Activated CD4-positive, alpha-beta T cell treated with anti-CD3 and anti-CD28 coated beads, Interleukin-2, amount 50 U/mL, for 48 hours (primary cell): ENCODE data around the gene ATAD2B.

Experiments used
- DNase-seq, 2 experiments: peaks; one replicate each; pipeline ENCODE4 v3.0.0-alpha.2; 2020

Gene ATAD2B

GRCh38 chr2:23905155-23905554 is 21.8 kb downstream of the ATAD2B start:
- DNase-seq = no peak

DNA sequence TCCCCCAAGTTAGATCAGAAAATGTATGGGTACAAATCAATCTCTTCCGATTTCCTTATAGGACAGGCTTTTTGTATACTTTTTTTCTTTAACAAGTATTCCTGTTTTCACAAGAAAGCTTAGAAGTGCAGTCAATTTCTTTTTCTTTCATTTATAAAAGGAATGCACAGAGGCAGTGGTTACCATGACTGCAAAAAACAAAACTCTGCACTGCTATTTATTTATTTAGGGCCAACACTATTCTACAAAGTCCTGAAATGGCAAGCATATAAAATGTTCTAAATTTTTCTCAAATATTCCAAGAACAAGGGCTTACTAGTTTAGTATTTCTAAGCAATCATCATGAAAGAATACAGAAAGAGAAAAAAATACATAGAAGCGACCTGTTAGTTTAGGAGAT is 22.2 kb downstream of the ATAD2B start:
- DNase-seq = no peak

DNA sequence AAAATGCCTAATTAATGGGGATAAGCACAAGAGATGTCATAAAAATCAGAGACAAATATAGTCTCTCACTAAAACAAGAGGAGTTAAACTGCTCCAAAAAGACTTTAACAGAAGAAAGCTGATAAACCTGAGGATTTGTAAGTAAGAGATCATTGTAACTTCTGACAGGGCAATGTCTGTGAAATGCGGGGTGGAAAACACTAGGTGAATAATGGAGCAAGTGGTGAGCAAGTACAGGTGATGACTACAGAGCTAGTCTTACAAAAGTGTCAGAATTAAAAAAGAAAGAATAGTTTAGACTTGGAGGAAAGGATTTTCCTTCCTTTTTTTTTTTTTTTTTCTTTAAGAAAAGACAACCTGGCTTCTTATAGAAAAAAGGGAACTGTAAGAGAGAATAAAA is 22.7 kb downstream of the ATAD2B start:
- DNase-seq = no peak

GRCh38 chr2:23903034-23903433 is 23.9 kb downstream of the ATAD2B start:
- no peak for DNase-seq

DNA sequence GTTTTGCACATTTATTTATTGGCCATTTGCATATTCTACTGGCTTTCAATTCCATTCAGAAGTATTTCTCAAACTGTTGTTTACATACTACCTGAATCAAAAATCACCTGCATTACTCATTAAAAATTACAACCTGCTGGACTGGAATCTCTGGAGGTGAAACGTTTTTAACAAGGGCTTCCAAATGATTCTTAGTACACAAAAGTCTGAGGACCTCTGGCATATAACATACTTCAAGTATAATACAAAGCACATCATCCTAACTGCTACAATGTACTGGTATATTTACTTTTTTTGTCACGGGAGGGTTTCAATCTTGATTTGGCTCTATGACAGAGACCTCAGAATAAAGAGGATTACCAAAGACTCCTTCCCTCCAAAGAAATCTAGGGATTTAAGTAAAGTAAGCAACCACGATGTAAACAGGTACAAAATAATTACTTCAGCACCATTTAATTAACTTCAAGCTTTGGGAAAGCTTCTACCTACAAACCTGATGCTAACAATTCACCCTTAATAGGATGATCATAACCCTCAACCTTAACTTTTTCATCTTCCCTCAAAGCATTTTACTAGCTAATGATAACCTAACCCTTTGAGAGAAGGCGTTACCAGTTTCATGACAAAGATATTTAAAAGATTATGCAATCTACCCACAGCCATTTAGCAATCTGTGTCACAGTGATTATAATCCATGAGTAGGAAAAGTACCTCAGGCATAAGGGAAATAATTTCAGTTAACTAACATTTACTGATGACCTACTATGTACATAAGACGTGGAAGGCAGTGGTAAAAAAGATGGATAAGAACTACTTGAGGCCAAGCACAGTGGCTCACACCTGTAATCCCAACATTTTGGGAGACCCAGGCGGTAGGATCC is 24.7 kb downstream of the ATAD2B start:
- DNase-seq = no peak

DNA sequence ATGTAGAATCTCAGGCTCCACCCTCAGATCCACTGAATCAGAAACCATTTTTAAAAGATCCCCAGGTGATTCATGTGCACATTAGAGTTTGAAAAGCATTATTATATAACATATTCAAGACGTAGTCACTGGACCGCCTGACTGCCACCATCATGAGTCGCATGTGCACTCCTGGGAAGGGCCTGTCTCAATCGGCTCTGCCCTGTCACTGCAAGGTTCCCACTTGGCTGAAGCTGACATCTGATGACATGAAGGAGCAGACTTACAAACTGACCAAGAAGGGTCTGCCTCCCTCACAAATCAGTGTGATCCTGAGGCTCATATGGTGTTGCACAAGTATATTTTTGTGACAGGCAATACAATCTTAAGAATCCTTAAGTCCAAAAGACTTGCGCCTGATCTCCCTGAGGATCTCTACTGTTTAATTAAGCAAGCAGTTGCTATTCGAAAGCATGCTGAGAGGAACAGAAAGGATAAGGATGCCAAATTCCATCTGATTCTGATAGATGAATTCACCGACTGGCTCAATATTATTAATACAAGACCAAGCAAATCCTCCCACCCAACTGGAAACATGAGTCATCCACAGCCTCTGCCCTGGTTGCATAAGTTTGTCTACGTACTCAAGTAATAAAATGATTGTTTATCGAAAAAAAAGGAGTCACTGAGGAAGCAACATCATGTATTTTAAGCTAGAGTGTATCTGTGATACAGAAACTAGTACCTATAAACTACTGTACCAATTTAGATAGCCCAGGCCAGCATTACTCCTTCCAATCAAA is 26.2 kb downstream of the ATAD2B start:
- DNase-seq = no peak

DNA sequence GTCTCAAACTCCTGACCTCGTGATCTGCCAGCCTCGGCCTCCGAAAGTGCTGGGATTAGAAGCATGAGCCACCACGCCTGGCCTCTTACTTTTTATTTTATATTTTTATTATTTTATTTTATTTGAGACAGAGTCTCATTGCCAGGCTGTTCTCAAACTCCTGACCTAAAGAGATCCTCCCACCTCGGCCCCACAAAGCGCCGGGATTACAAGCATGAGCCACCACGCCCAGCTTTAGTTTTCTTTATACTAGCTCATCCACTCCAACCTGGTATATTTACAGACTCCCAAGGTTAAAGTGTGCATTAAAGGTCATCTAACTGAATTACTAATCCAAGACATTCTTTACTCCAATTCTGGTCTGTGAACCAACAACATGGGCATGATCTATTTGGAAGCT is 26.8 kb downstream of the ATAD2B start:
- no peak for DNase-seq

- DNase-seq = no peak
These were observed 55.7 kb downstream of the ATAD2B start for GRCh38 chr2:23871206-23871605.

GRCh38 chr2:23867449-23867848 is 59.5 kb downstream of the ATAD2B start:
- no peak for DNase-seq

GRCh38 chr2:23862716-23863426 is 64.1 kb downstream of the ATAD2B start:
- no peak for DNase-seq

- no peak for DNase-seq
These were observed 65.0 kb downstream of the ATAD2B start for GRCh38 chr2:23861952-23862351.

DNA sequence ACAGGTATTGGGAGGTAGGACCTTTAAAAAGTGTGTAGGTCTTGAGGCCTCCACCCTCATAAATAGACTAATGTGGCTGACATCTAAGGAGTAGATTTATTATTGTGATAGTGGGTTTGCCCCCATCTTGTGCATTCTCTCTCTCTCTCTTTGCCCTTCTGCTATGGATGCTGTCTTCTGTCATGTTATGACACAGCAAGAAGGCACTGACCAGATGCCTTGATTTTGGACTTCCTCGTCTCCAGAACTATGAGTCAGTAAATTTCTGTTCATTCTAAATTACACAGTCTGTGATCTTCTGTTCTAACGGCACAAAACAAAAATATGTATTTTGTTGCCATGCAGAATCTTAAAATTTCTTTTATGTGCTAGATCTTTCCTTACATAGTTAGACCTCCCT is 66.9 kb downstream of the ATAD2B start:
- no peak for DNase-seq

- DNase-seq = no peak
These were observed 67.7 kb downstream of the ATAD2B start for GRCh38 chr2:23859234-23859633.

DNA sequence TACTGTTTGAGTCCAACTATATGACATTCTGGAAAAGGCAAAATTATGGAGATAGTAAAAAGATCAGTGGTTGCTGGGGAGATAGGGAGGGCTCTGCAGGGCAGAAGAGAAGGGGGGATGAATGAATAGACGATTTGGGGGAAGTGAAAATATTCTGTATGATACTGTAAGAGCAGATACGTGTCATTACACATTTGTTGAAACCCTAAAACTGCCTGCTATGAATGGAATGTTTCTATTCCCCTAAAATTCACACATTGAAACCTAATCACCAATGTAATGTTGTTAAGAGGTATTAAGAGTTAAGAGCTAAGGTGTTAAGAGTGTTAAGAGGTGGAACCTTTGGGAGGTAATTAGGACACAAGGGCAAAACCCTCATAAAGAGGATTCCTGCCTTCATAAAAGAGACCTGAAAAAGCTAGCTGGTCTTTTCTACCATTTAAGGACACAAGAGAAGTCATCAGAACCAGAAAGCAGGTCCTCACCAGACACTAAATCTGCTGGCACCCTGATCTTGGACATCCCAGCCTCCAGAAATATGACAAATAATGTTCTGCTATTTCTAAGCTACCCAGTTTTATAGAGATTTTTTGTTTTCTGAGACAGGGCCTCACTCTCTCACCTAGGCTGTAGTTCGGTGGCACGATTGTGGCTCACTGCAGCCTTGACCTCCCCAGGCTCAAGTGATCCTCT is 76.2 kb downstream of the ATAD2B start:
- no peak for DNase-seq

DNA sequence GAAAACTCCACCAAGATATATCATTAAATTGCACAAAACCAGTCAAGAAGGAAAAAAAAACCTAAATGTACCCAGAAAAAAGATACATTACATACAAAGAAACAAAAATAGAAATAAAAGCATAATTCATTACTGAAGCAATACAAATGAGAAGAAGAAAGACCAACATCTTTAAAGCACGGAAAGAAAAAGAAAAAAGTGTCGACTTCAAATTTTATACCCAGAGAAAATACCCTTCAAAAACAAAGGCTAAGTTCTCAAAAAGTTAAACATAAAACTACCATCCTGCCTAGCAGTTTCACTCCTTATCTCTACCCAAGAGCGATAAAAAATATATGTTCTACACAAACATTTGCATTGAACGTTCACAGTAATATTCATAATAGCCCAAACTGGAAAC is 82.0 kb downstream of the ATAD2B start:
- DNase-seq = no peak

DNA sequence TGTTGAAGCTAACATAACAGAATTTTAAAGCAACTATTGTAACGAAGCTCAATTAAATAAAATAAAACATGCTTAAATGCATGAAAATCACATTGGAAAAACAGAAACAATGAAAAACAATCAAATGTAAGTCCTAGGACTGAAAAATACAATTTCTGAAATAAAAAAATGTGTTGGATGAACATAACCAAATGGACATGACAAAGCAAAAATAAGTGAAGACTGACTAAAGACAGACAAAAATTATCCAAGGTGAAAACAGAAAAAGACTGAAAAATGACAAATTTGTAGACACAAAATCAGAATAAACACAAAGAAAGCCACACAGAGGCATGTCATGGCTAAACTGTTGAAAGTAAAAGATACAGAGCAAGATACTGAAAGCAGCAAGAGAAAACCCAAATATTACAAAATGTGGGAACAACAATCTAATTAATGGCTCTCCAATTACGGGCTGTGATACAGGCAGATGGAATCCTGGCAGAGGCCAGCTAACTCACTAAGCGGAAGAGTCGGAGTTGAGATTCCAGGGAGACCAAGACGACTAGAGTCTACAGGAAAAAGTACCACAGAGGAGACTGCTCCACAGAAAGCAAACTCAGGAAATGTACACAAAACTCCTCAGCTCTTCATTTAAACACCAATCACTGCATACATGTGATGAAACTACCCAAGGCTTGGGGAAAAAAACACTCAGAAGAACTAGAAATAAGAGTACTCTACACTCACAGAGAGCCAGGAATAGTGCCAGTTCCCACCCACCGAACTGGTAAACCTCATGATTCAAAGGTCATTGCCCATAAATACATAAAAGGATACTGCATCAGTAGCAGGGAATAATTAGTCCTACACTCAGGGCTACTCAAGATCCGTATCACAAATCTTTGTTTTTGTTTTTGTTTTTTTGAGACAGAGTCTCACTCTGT is 83.6 kb downstream of the ATAD2B start:
- DNase-seq = no peak

- DNase-seq = no peak
These were observed 86.9 kb downstream of the ATAD2B start for GRCh38 chr2:23839919-23840578.

DNA sequence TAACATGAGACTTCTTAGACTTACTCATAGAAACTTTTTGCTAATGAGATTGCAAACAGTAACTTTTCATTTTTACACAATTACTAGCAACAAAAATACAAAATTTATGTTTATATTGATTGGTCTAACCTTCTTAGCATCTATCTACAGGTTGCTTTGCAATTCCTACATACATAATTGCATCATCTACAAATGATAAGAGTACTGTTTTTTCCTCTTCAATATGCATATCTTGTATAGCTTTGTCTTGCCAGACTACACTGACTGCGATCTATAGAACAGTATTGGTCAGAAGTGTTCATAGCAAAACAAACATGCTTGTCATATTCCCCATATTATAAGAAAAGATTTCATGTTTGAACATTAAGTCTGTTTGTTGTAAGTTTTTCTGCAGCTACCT is 87.9 kb downstream of the ATAD2B start:
- no peak for DNase-seq

DNA sequence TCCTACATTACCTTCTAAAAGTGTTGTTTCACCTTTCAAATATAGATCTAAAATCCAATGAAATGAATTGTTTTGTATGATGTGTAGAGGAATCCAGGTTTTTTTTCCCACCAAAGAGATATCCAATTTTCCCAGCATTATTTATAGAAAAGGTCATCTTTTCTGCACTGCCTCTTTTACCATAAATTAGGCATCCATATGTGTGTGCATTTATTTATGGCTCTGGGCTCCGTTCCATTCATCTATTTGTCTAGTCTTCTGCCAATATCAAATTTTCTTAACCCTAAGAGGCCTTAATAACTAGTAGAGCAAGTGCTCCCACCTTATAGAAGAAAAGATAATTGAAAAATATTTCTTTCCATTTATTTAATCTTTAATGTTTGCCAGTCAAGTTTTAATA is 88.3 kb downstream of the ATAD2B start:
- no peak for DNase-seq

DNA sequence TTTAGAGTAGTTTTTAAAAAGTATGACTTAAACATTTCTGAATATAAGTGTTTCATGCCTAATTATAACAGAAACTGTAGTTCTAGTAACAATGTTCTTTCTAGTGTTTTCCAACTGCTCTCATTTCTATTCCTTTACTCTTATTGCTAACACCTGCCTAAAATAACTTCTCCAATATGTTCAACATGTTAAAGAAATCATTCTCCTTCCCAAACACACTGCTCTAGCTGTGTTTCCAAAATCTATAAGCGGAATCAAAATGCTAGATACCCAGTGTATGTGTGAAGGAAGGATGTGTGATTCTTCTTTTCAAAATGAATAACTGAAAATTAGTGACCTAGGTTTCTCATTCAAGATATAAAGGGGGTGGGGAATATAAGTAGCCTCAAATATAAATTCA is 89.1 kb downstream of the ATAD2B start:
- no peak for DNase-seq

- DNase-seq = no peak
These were observed 89.9 kb downstream of the ATAD2B start for GRCh38 chr2:23836971-23837565.
